Measurements from ENCODE around the gene MTREX. TPM values are rescaled to one million over a fixed set of nuclear protein-coding genes. Genes with fewer than 3 reads are reported as not detected.

MTREX gene
- total and polyA plus RNA-seq, 10 of the 15 experiments (the other 5 are each of a cell fraction or from before 2014, with no cell fraction given) = 20.1 to 102 (median 49.0) TPM

Other genes with a start within 250 kb of the MTREX start
- not detected in 2 replicates for gene GZMA, start 205.3 kb upstream of the MTREX start, total RNA-seq (2014; rRNA removed)
- not detected in 2 replicates for gene GZMA, start 205.3 kb upstream of the MTREX start, total RNA-seq (2014; rRNA removed; fragmentation: Illumina TruSeq; extraction: Trizol)
- not detected in 2 replicates for gene GZMA, start 205.3 kb upstream of the MTREX start, total RNA-seq (2021)
- 0.18 and 0.20 TPM in 2 replicates for gene GZMA, start 205.3 kb upstream of the MTREX start, polyA plus RNA-seq (2011; rRNA removed)
- gene GZMA, start 205.3 kb upstream of the MTREX start, polyA plus RNA-seq (2014; fragmentation: Illumina TruSeq; extraction: Trizol) = not detected in 2 replicates
- not detected for gene GZMA, start 205.3 kb upstream of the MTREX start, polyA plus RNA-seq (2014; fragmentation: Nextera tagmentation; extraction: Ambion mirVana)
- not detected in 2 replicates for gene GZMA, start 205.3 kb upstream of the MTREX start, polyA plus RNA-seq (2014; rRNA removed)
- gene GZMA, start 205.3 kb upstream of the MTREX start, polyA plus RNA-seq (2016; fragmentation: Nextera tagmentation; extraction: Ambion mirVana) = not detected
- gene GPX8, start 147.8 kb upstream of the MTREX start, total RNA-seq (2014; rRNA removed) = not detected in 2 replicates
- gene GPX8, start 147.8 kb upstream of the MTREX start, total RNA-seq (2014; rRNA removed; fragmentation: Illumina TruSeq; extraction: Trizol) = not detected in 2 replicates
- gene GPX8, start 147.8 kb upstream of the MTREX start, total RNA-seq (2021) = not detected in 2 replicates
- not detected in 2 replicates for gene GPX8, start 147.8 kb upstream of the MTREX start, polyA plus RNA-seq (2011; rRNA removed)
- gene GPX8, start 147.8 kb upstream of the MTREX start, polyA plus RNA-seq (2014; fragmentation: Illumina TruSeq; extraction: Trizol) = not detected in 2 replicates
- gene GPX8, start 147.8 kb upstream of the MTREX start, polyA plus RNA-seq (2014; fragmentation: Nextera tagmentation; extraction: Ambion mirVana) = not detected
- not detected in 2 replicates for gene GPX8, start 147.8 kb upstream of the MTREX start, polyA plus RNA-seq (2014; rRNA removed)
- gene GPX8, start 147.8 kb upstream of the MTREX start, polyA plus RNA-seq (2016; fragmentation: Nextera tagmentation; extraction: Ambion mirVana) = under 1 TPM in 1 of 2 experiments, not detected in 1; 0.11 TPM
- gene CDC20B, start 134.8 kb upstream of the MTREX start, total RNA-seq (2014; rRNA removed) = not detected in 2 replicates
- gene CDC20B, start 134.8 kb upstream of the MTREX start, total RNA-seq (2014; rRNA removed; fragmentation: Illumina TruSeq; extraction: Trizol) = not detected in 2 replicates
- not detected in 2 replicates for gene CDC20B, start 134.8 kb upstream of the MTREX start, total RNA-seq (2021)
- 0.11 TPM in 1 of 2 replicates, not detected in the other for gene CDC20B, start 134.8 kb upstream of the MTREX start, polyA plus RNA-seq (2011; rRNA removed)
- not detected in 2 replicates for gene CDC20B, start 134.8 kb upstream of the MTREX start, polyA plus RNA-seq (2014; fragmentation: Illumina TruSeq; extraction: Trizol)
- not detected for gene CDC20B, start 134.8 kb upstream of the MTREX start, polyA plus RNA-seq (2014; fragmentation: Nextera tagmentation; extraction: Ambion mirVana)
- gene CDC20B, start 134.8 kb upstream of the MTREX start, polyA plus RNA-seq (2014; rRNA removed) = not detected in 2 replicates
- gene CDC20B, start 134.8 kb upstream of the MTREX start, polyA plus RNA-seq (2016; fragmentation: Nextera tagmentation; extraction: Ambion mirVana) = under 1 TPM in 1 of 2 experiments, not detected in 1; 0.05 TPM
- gene MCIDAS, start 80.7 kb upstream of the MTREX start, total RNA-seq (2014; rRNA removed) = not detected in 2 replicates
- not detected in 2 replicates for gene MCIDAS, start 80.7 kb upstream of the MTREX start, total RNA-seq (2014; rRNA removed; fragmentation: Illumina TruSeq; extraction: Trizol)
- gene MCIDAS, start 80.7 kb upstream of the MTREX start, total RNA-seq (2021) = not detected in 2 replicates
- not detected in 2 replicates for gene MCIDAS, start 80.7 kb upstream of the MTREX start, polyA plus RNA-seq (2011; rRNA removed)
- not detected in 2 replicates for gene MCIDAS, start 80.7 kb upstream of the MTREX start, polyA plus RNA-seq (2014; fragmentation: Illumina TruSeq; extraction: Trizol)
- not detected for gene MCIDAS, start 80.7 kb upstream of the MTREX start, polyA plus RNA-seq (2014; fragmentation: Nextera tagmentation; extraction: Ambion mirVana)
- gene MCIDAS, start 80.7 kb upstream of the MTREX start, polyA plus RNA-seq (2014; rRNA removed) = not detected in 2 replicates
- gene MCIDAS, start 80.7 kb upstream of the MTREX start, polyA plus RNA-seq (2016; fragmentation: Nextera tagmentation; extraction: Ambion mirVana) = not detected
- not detected in 2 replicates for gene CCNO, start 74.4 kb upstream of the MTREX start, total RNA-seq (2014; rRNA removed)
- not detected in 2 replicates for gene CCNO, start 74.4 kb upstream of the MTREX start, total RNA-seq (2014; rRNA removed; fragmentation: Illumina TruSeq; extraction: Trizol)
- not detected in 2 replicates for gene CCNO, start 74.4 kb upstream of the MTREX start, total RNA-seq (2021)
- gene CCNO, start 74.4 kb upstream of the MTREX start, polyA plus RNA-seq (2011; rRNA removed) = not detected in 2 replicates
- gene CCNO, start 74.4 kb upstream of the MTREX start, polyA plus RNA-seq (2014; fragmentation: Illumina TruSeq; extraction: Trizol) = not detected in 2 replicates
- not detected for gene CCNO, start 74.4 kb upstream of the MTREX start, polyA plus RNA-seq (2014; fragmentation: Nextera tagmentation; extraction: Ambion mirVana)
- 0.05 TPM in 1 of 2 replicates, not detected in the other for gene CCNO, start 74.4 kb upstream of the MTREX start, polyA plus RNA-seq (2014; rRNA removed)
- not detected for gene CCNO, start 74.4 kb upstream of the MTREX start, polyA plus RNA-seq (2016; fragmentation: Nextera tagmentation; extraction: Ambion mirVana)
- gene DHX29, start 295 bp upstream of the MTREX start, total RNA-seq (2014; rRNA removed) = 16.7 and 20.1 TPM in 2 replicates
- 23.1 and 25.9 TPM in 2 replicates for gene DHX29, start 295 bp upstream of the MTREX start, total RNA-seq (2014; rRNA removed; fragmentation: Illumina TruSeq; extraction: Trizol)
- 17.0 and 17.7 TPM in 2 replicates for gene DHX29, start 295 bp upstream of the MTREX start, total RNA-seq (2021)
- gene DHX29, start 295 bp upstream of the MTREX start, polyA plus RNA-seq (2011; rRNA removed) = 5.3 and 7.9 TPM in 2 replicates
- gene DHX29, start 295 bp upstream of the MTREX start, polyA plus RNA-seq (2014; fragmentation: Illumina TruSeq; extraction: Trizol) = 23.2 and 27.3 TPM in 2 replicates
- 1 to 10 TPM; 5.8 to 9.5 TPM for gene DHX29, start 295 bp upstream of the MTREX start, polyA plus RNA-seq (2014; fragmentation: Nextera tagmentation; extraction: Ambion mirVana)
- gene DHX29, start 295 bp upstream of the MTREX start, polyA plus RNA-seq (2014; rRNA removed) = 9.6 and 10.6 TPM in 2 replicates
- 10 to 100 TPM; 39.6 to 49.1 TPM for gene DHX29, start 295 bp upstream of the MTREX start, polyA plus RNA-seq (2016; fragmentation: Nextera tagmentation; extraction: Ambion mirVana)
- 11.2 and 11.3 TPM in 2 replicates for gene PLPP1, start 227.0 kb downstream of the MTREX start, total RNA-seq (2014; rRNA removed)
- 6.2 and 7.7 TPM in 2 replicates for gene PLPP1, start 227.0 kb downstream of the MTREX start, total RNA-seq (2014; rRNA removed; fragmentation: Illumina TruSeq; extraction: Trizol)
- gene PLPP1, start 227.0 kb downstream of the MTREX start, total RNA-seq (2021) = 9.1 and 10.2 TPM in 2 replicates
- gene PLPP1, start 227.0 kb downstream of the MTREX start, polyA plus RNA-seq (2011; rRNA removed) = 6.0 and 6.5 TPM in 2 replicates
- gene PLPP1, start 227.0 kb downstream of the MTREX start, polyA plus RNA-seq (2014; fragmentation: Illumina TruSeq; extraction: Trizol) = 9.7 and 10.6 TPM in 2 replicates
- 1 to 10 TPM; 3.0 TPM for gene PLPP1, start 227.0 kb downstream of the MTREX start, polyA plus RNA-seq (2014; fragmentation: Nextera tagmentation; extraction: Ambion mirVana)
- gene PLPP1, start 227.0 kb downstream of the MTREX start, polyA plus RNA-seq (2014; rRNA removed) = 7.7 and 9.8 TPM in 2 replicates
- gene PLPP1, start 227.0 kb downstream of the MTREX start, polyA plus RNA-seq (2016; fragmentation: Nextera tagmentation; extraction: Ambion mirVana) = 1 to 10 TPM; 7.5 to 8.6 TPM